HUES48 (cell line): Measurements from ENCODE around the gene CYYR1.

Experiments used
- H3K27ac ChIP-seq: one replicate; pipeline ENCODE4 v1.7.0; 2013; ENCODE audit warnings: low read depth, low read length, inconsistent platforms
- H3K27me3 ChIP-seq: 2 replicates; pipeline ENCODE4 v1.6.1; 2013; ENCODE audit warnings: mild to moderate bottlenecking, low read length; ENCODE audit not compliant: control insufficient read depth, insufficient read depth
- H3K36me3 ChIP-seq: 2 replicates; pipeline ENCODE4 v1.6.1; 2013; ENCODE audit warnings: low read length; ENCODE audit not compliant: control insufficient read depth, insufficient read depth
- H3K4me1 ChIP-seq: 2 replicates; pipeline ENCODE4 v1.6.1; 2013; ENCODE audit warnings: mild to moderate bottlenecking, low read length; ENCODE audit not compliant: control insufficient read depth, insufficient read depth
- H3K4me3 ChIP-seq: 2 replicates; pipeline ENCODE4 v1.5.1; 2013; ENCODE audit warnings: mild to moderate bottlenecking, low read depth, low read length
- H3K9ac ChIP-seq: 2 replicates; pipeline ENCODE4 v1.6.1; 2013; ENCODE audit warnings: mild to moderate bottlenecking, low read depth, low read length, moderate library complexity
- H3K9me3 ChIP-seq: 2 replicates; pipeline ENCODE4 v1.6.1; 2013; ENCODE audit warnings: low read length; ENCODE audit not compliant: control insufficient read depth, insufficient read depth

CYYR1 gene

GRCh38 chr21:26495283-26495849, 77.7 kb downstream of the CYYR1 start:
- H3K27ac ChIP-seq = no peak overlapping the region
- no peaks in the 10 kb centered on the region for H3K9me3 ChIP-seq
- H3K27me3 ChIP-seq = no peaks in the 10 kb centered on the region
- H3K36me3 ChIP-seq = no peaks in the 10 kb centered on the region
- H3K4me1 ChIP-seq = peaks cover 5% of the 10 kb centered on the region; the same call in 1 of the 2 replicates
- no peak overlapping the region for H3K9ac ChIP-seq
- H3K4me3 ChIP-seq = no peak overlapping the region

- H3K9ac ChIP-seq = no peak overlapping the region
- H3K4me1 ChIP-seq = peaks cover 5% of the 10 kb centered on the region; the same call in 1 of the 2 replicates
- no peaks in the 10 kb centered on the region for H3K36me3 ChIP-seq
- no peak overlapping the region for H3K27ac ChIP-seq
- no peak overlapping the region for H3K4me3 ChIP-seq
- peaks cover 3% of the 10 kb centered on the region; the same call in 1 of the 2 replicates for H3K9me3 ChIP-seq
- no peaks in the 10 kb centered on the region for H3K27me3 ChIP-seq
Observed at GRCh38 chr21:26491663-26492062, 81.4 kb downstream of the CYYR1 start.

- Histone ChIP-seq H3K27ac (peak overlapping the region; percentile 39), H3K4me3 (no peak overlapping the region), H3K27me3 (no peaks in the 10 kb centered on the region), H3K9me3 (peaks cover 3% of the 10 kb centered on the region; the same call in 1 of the 2 replicates), H3K9ac (no peak overlapping the region), H3K36me3 (no peaks in the 10 kb centered on the region), H3K4me1 (peaks cover 5% of the 10 kb centered on the region; the same call in 1 of the 2 replicates)
Observed at GRCh38 chr21:26490771-26491170, 82.3 kb downstream of the CYYR1 start.

GRCh38 chr21:26489781-26490180, 83.3 kb downstream of the CYYR1 start:
- peaks cover 3% of the 10 kb centered on the region; the same call in 1 of the 2 replicates for H3K9me3 ChIP-seq
- H3K4me3 ChIP-seq = no peak overlapping the region
- no peaks in the 10 kb centered on the region for H3K27me3 ChIP-seq
- H3K27ac ChIP-seq = no peak overlapping the region
- no peak overlapping the region for H3K9ac ChIP-seq
- H3K36me3 ChIP-seq = no peaks in the 10 kb centered on the region
- H3K4me1 ChIP-seq = peaks cover 5% of the 10 kb centered on the region; the same call in 1 of the 2 replicates

- H3K27me3 ChIP-seq = no peaks in the 10 kb centered on the region
- peaks cover 3% of the 10 kb centered on the region; the same call in 1 of the 2 replicates for H3K9me3 ChIP-seq
- H3K4me1 ChIP-seq = peaks cover 5% of the 10 kb centered on the region; the same call in 1 of the 2 replicates
- no peak overlapping the region for H3K4me3 ChIP-seq
- no peak overlapping the region for H3K9ac ChIP-seq
- no peaks in the 10 kb centered on the region for H3K36me3 ChIP-seq
- H3K27ac ChIP-seq = no peak overlapping the region
Observed at GRCh38 chr21:26487981-26488480, 85.1 kb downstream of the CYYR1 start.

GRCh38 chr21:26473471-26473870, 99.6 kb downstream of the CYYR1 start:
- peaks cover 1% of the 10 kb centered on the region; the same call in 1 of the 2 replicates for H3K4me1 ChIP-seq
- no peak overlapping the region for H3K27ac ChIP-seq
- no peaks in the 10 kb centered on the region for H3K27me3 ChIP-seq
- H3K9me3 ChIP-seq = no peaks in the 10 kb centered on the region
- H3K9ac ChIP-seq = no peak overlapping the region
- no peak overlapping the region for H3K4me3 ChIP-seq
- H3K36me3 ChIP-seq = peaks cover 28% of the 10 kb centered on the region; the same call in 1 of the 2 replicates

- Histone ChIP-seq H3K27ac (no peak overlapping the region), H3K4me1 (no peaks in the 10 kb centered on the region), H3K9ac (no peak overlapping the region), H3K27me3 (no peaks in the 10 kb centered on the region), H3K36me3 (peaks cover 7% of the 10 kb centered on the region; the same call in 1 of the 2 replicates), H3K4me3 (no peak overlapping the region), H3K9me3 (no peaks in the 10 kb centered on the region)
Observed at GRCh38 chr21:26471099-26471471, 102.0 kb downstream of the CYYR1 start.

- Histone ChIP-seq H3K4me3 (no peak overlapping the region), H3K27me3 (no peaks in the 10 kb centered on the region), H3K9ac (no peak overlapping the region), H3K4me1 (no peaks in the 10 kb centered on the region), H3K36me3 (peaks cover 1% of the 10 kb centered on the region; the same call in 1 of the 2 replicates), H3K9me3 (no peaks in the 10 kb centered on the region), H3K27ac (no peak overlapping the region)
Observed at GRCh38 chr21:26470351-26471098, 102.6 kb downstream of the CYYR1 start.

- Histone ChIP-seq H3K9ac (no peak overlapping the region), H3K27ac (no peak overlapping the region), H3K4me3 (no peak overlapping the region), H3K27me3 (no peaks in the 10 kb centered on the region), H3K4me1 (no peaks in the 10 kb centered on the region), H3K36me3 (no peaks in the 10 kb centered on the region), H3K9me3 (no peaks in the 10 kb centered on the region)
Observed at GRCh38 chr21:26469789-26470188, 103.3 kb downstream of the CYYR1 start.

- Histone ChIP-seq H3K4me1 (no peaks in the 10 kb centered on the region), H3K4me3 (no peak overlapping the region), H3K9me3 (no peaks in the 10 kb centered on the region), H3K27me3 (no peaks in the 10 kb centered on the region), H3K27ac (no peak overlapping the region), H3K9ac (no peak overlapping the region), H3K36me3 (no peaks in the 10 kb centered on the region)
Observed at GRCh38 chr21:26465916-26466315, 107.2 kb downstream of the CYYR1 start.

- Histone ChIP-seq H3K9ac (no peak overlapping the region), H3K36me3 (no peaks in the 10 kb centered on the region), H3K27me3 (no peaks in the 10 kb centered on the region)
Observed at GRCh38 chr21:26461500-26461899, 111.6 kb downstream of the CYYR1 start.

More at GRCh38 chr21:26461500-26461899, 111.6 kb downstream of the CYYR1 start:
- Histone ChIP-seq H3K4me3 (no peak overlapping the region), H3K27ac (no peak overlapping the region), H3K9me3 (no peaks in the 10 kb centered on the region), H3K4me1 (no peaks in the 10 kb centered on the region)
